ENCODE measurements around the gene TICAM2.

Gene TICAM2

GRCh38 chr5:115607935-115608334 is 5.7 kb upstream of the TICAM2 start:
- DNase-seq (ENCODE audit: low read depth in 2 of 2) = no peak

- no peak for DNase-seq (ENCODE audit: low read depth in 2 of 2)
Measured at GRCh38 chr5:115605436-115605835, 3.2 kb upstream of the TICAM2 start.

GRCh38 chr5:115602591-115603125 is 379 bp upstream of the TICAM2 start:
- no peak for DNase-seq (ENCODE audit: low read depth in 2 of 2)

DNA sequence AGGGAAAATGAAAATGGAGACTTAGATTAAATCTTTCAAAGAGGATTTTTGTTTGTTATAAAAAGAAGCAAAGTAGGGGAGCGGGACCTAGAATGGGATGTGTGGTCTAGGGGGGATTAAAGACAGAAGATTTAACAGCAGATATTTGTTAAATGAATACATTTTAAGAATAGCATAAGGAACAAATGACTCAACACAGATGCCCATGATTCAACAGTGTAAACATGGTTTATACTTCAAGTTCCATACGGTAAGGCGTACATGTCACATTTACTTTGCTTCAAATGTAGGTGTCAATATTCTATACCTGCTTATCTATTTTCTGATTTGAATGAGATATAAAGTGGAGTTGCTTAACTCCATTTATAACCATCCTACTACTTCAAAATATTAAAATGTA is 1.5 kb downstream of the TICAM2 start:
- DNase-seq (ENCODE audit: low read depth in 2 of 2) = no peak

DNA sequence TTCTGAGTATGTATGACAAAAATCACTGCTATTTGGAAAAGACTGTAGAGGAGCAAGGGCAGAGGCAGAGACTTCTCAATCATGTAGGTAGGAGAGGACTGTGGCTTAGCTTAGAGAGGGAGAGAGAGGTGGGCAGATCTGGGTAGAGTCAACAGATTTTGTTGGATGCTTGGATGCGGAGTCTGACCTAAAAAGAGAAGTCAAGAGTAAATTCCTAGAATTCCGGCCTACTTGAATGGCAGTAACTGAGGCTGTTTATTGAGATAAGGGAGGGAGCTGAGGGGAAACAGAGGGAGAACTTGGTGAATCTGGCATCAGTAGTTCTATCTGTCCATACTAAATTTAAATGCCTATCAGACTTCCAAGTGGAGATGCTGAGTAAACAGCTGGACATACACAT is 2.4 kb downstream of the TICAM2 start:
- no peak for DNase-seq (ENCODE audit: low read depth in 2 of 2)

DNA sequence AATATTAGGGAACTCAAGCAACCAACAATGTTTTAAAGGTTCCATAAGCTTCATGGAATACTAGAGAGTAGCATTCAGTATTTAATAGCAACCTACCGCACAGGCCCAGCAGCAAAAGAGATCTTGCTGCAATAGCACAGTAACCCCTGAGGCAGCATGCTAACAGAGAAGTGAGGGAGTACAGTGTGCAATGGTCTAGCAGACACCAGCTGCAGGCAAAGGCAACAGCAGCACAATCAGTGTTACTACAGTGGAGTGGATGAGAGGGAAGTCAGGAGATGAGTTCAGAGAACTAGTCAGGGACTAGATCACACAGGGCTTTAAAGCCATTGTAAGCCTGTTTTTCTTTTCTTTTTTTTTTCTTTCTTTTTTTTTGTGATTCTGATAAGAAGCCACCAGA is 2.8 kb downstream of the TICAM2 start:
- no peak for DNase-seq (ENCODE audit: low read depth in 2 of 2)

GRCh38 chr5:115594128-115595047 is 7.9 kb downstream of the TICAM2 start:
- DNase-seq (ENCODE audit: low read depth in 2 of 2) = no peak

GRCh38 chr5:115589043-115589442 is 13.2 kb downstream of the TICAM2 start:
- DNase-seq (ENCODE audit: low read depth in 2 of 2) = no peak

DNA sequence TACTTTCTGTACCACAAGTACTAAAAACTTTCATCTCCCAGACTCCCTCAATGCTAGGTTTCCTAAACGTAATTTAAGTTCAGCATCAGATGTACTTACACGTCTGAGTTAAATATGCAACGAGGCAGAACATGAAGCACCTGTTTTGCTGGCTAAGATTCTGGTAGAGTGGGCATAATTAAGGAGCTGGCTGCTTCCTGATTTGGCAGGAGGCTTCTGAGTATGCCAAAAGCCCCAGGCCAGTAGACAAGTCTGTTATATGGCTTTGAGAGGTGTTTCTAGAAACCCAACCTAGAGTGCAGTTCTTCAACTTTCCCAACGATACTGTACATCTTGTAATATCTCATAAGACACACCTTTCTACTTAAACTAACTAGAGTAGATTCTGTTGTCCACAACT is 13.6 kb downstream of the TICAM2 start:
- DNase-seq (ENCODE audit: low read depth in 2 of 2) = no peak

DNA sequence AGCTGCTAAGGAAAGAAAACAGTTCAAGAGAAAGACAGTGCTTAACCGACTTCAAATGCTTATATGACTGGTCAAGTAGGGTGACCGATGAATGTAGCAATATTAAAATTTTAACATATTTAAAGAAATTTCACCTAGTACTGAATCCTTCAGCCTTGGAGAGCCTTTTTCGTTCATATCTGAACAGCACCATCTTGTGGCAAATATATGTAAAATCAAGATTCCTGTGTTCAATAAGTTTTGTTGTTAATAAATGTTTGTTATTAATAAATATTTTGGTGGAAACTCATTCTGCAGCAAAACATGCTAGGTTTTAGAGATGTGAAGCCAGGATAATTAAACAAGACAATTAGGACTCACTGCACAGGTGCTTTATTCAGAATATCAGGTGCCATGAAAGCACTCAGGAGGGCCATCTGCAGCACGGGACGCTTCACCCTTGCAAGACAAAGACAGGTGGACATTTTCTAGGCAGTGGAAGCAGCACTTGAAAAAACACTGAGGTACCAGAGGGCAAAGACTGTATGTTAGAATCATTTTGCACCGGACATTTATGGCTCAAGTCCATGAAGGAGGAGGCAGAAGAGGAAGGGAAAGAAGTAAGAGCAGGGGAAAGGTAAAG is 15.6 kb downstream of the TICAM2 start:
- DNase-seq (ENCODE audit: low read depth in 2 of 2) = no peak

GRCh38 chr5:115585265-115585664 is 17.0 kb downstream of the TICAM2 start:
- no peak for DNase-seq (ENCODE audit: low read depth in 2 of 2)

GRCh38 chr5:115584501-115584900 is 17.8 kb downstream of the TICAM2 start:
- DNase-seq (ENCODE audit: low read depth in 2 of 2) = no peak

DNA sequence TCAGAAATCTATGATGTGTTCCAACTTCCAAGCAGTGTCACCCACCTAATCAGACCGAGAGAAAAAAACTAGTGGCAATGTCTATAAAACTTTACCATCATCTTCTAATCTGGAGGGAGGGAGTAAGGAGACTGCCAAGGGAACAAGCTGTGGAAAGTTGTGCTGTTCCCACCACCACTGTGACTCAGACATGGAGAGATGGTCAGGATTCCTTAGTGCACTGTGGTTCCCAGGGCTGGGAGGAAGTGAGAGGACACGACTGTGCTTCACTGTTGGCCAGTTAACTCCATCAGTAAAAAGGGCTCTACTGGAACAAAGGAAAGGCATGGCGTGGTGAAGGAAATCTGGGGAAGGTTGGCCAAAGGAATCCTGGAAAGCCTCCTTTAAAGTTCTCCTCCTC is 18.8 kb downstream of the TICAM2 start:
- no peak for DNase-seq (ENCODE audit: low read depth in 2 of 2)

GRCh38 chr5:115580941-115581340 is 21.3 kb downstream of the TICAM2 start:
- no peak for DNase-seq (ENCODE audit: low read depth in 2 of 2)

DNA sequence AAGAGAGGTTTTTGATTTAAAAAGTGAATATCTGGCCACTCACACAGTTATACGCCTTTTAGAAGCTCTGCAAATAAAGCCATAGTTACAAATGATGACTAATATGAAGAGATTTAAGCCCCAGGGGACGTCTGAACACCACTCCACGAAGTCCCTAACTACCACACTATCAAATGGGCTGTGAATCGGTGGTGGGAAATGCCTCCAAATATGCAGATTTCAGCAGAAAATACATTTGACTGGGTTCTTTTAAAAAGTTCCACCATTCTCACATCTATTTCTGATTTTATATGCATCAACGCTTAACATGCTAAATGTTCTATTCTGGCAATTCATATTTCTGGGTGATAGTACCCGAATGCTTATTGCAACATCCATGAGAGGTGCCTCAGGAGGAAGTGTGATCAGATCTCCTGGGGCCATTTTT is 22.5 kb downstream of the TICAM2 start:
- no peak for DNase-seq (ENCODE audit: low read depth in 2 of 2)

- no peak for DNase-seq (ENCODE audit: low read depth in 2 of 2)
Measured at GRCh38 chr5:115579216-115579615, 23.1 kb downstream of the TICAM2 start.

GRCh38 chr5:115578657-115579056 is 23.6 kb downstream of the TICAM2 start:
- no peak for DNase-seq (ENCODE audit: low read depth in 2 of 2)

GRCh38 chr5:115577741-115578140 is 24.5 kb downstream of the TICAM2 start:
- no peak for DNase-seq (ENCODE audit: low read depth in 2 of 2)

- DNase-seq (ENCODE audit: low read depth in 2 of 2) = no peak
Measured at GRCh38 chr5:115577329-115577728, 24.9 kb downstream of the TICAM2 start.

- DNase-seq (ENCODE audit: low read depth in 2 of 2) = no peak
Measured at GRCh38 chr5:115575167-115576070, 26.9 kb downstream of the TICAM2 start.

DNA sequence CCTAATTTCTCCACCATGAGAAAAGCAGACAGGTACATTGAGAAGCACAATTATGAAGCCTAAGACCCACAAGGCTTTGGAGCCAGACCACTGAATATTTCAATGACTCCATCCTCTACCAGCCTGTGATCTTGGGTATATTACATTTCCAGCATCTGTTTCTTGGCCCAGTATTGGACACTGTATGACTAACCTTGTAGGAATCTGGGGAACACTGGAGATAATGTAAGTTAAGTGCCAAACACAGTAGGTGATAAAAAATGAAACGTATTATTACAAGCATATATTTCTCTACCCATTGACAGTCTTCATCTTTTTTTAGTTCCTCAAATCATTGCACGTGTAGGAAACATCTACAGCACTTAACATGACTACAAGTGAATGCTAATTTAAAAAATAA is 29.1 kb downstream of the TICAM2 start:
- DNase-seq (ENCODE audit: low read depth in 2 of 2) = no peak

GRCh38 chr5:115571441-115571878 is 30.8 kb downstream of the TICAM2 start:
- no peak for DNase-seq (ENCODE audit: low read depth in 2 of 2)
